GM18502 (cell line): ENCODE data around the gene VPS11.

Experiments used
- ATAC-seq: cut with Tn5 transposase; IDR thresholded peaks from one replicate; pipeline ENCODE4 v1.9.1; 2021; ENCODE audit warnings: mild to moderate bottlenecking; ENCODE audit not compliant: unreplicated experiment, poor library complexity

VPS11 gene

DNA sequence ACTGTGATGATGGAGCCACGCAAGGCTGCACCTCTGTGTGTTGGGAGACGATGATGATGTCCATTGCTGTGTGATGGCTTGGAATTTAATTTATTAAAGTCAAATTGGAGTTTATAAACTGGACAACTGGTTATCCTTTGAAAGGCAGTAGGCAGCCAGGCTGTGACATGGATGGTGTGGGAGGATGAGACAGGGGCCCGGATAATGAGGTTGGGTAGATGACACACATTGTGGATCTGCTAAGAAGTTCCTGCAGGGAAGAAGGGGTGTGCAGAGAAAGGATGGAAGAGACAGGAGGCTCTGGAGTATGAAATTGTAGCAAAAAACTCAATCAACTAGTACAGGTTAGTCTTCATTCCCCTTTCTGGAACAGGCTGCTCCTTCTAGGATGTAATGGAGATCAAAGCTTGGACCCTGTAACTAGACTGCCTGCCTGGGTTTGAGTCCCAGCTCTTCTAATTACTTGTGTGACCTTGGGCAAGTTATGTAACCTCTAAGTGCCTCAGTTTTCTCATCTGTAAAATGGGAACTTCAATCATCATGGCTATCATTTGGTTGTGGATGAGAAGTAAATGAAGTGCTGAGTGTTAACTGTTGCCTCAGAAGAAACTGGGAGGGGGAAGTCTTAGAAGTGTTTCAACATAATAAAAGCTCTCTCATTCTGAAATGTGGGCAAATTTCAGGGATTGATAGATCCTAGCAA lies 49.5 kb downstream of the VPS11 start:
- ATAC-seq = no peak

DNA sequence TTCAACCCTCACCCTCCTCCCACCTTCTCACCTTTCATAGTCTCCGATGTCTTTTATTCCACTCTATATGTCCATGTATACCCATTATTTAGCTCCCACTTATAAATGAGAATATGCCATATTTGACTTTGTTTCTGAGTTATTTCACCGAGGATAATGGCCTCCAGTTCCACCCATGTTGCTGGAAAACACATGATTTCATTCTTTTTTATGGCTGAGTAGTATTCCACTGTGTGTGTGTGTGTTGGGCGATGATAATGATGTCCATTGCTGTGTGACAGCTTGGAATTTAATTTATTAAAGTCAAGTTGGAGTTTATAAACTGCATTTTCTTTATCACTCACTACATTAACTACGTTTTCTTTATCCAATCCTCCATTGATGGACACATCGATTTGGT lies 50.6 kb downstream of the VPS11 start:
- no peak for ATAC-seq

DNA sequence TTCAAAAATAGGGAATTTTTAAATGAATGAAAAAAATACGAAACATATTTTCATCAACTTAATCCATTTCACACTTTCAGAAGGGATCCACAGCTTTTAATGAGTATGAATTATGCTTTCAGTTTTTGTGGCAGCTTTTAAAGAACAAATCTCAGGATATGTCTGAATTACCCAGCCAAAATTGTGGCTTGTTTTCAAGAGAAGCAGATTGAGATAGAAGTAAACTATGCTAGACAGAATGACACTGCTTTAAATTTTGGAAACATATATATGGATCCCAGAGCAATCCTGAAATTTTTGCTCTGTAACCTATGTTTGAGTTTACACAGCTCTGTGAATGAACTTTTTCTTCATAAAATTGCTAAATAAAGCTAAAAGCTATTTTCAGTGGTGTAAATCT lies 51.3 kb downstream of the VPS11 start:
- no peak for ATAC-seq

DNA sequence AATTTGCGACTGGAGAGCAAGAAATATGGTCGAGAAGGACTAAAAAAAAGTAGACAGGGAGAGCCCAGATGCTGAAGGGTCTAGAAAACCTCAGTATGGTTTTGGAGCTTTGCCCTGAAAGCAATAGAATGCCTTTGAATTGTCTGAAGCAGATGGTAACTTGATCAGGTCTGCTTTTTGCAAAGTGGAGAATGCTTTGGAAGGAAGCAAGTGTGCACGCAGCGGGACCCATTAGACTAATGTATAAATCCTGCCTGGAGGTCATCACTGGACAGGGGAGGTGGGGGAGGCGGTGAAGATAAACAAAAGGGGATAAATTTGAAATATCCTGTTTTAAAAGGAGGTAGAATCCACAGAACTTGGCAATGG lies 53.0 kb downstream of the VPS11 start:
- ATAC-seq = no peak

DNA sequence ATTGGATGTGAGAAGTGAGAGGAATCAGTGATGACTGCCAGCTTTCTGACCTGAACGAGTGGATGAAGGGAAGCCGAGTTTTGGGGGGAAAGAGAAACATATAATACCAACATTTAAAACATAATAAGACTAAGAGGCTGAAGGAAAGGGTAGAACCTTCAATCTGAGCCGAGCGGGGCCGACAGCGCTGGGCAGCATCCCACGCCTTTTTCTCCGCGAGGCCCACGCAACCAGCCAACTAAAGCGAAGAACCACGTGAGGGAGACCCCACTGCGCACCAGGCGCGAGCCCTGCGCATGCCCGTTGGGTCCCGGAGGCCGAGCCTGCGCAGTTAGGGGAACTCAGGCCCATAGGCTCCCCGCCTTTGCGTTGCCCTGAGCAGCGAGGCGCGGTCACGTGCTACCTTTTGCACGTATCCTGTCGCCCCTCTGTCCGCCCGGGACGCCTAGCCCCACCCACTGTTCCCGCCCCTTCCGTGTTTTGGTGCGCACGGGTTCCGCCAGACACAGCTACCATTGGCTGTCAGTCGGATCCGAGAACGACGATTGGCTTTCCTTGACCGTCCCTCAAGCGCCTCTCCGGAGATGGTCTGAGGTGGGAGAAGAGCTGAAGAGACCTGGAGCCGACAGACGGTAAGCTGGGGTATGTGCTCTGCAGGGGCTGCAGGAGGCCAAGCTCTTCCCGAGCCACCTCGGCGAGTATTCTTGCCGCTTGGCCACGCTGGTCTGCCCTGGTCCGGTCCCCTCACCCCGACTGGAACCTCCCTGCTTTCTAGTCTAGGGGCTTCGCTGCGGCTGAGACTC lies 53.6 kb downstream of the VPS11 start, which contains the start of gene HINFP:
HINFP (plus strand) TSS at position 573 of the 803 bp plus-strand sequence. CDS start 5,365 bp downstream, outside the sequence.
- peak; percentile 91 for ATAC-seq

DNA sequence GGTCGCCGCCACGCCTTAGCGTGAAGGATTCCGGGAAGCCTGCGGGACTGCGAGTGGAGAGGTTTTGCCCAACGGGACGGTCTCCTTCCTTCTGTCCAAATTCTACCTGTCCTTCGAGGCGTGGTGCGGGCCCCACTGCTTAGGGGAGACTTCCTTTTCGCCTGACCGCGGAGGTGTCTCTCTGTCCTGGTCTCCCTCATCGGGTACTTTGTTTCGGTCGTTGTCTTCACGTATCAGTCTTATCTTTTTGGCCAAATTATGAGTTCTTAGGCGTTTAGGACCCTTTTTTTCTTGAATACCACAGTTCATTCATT lies 54.1 kb downstream of the VPS11 start:
- no peak for ATAC-seq

DNA sequence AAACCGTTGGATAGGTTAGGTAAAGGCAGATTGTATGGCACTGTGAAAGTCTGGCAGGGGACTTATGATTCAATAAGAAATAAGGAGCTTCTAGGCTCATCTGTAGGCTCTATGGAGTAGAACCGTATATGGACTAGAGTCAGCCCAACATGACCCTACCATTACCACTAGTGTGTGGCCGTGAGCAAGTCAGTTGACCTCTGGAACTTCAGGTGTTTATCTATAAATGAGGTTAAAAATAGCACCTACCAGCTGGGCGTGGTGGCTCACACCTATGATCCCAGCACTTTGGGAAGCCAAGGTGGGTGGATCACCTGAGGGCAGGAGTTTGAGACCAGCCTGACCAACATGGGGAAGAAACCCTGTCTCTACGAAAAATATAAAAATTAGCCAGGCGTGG lies 58.2 kb downstream of the VPS11 start:
- ATAC-seq = no peak

DNA sequence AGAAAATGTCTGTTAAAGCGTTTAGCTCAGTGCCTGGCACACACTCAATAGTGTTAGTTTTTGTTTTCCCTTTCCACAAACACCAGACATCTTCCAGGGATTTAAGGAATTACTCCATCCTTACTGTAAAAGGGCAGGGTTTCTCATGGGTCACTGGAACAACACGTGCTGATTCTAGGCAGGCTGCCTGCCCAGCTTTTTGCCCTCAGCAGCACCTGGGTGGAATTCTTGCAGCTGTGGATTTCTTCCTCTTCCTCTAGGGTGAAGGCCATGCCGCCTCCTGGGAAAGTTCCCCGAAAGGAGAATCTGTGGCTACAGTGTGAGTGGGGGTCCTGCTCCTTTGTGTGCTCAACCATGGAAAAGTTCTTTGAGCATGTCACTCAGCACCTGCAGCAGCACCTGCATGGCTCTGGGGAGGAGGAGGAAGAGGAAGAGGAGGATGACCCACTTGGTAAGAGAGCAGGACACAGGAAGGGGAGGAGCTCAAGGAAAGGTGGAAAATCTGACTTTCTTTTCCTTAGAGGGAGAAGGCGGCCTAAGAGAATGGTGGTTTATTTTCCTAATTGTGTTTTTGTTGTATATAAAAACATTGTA lies 59.2 kb downstream of the VPS11 start:
- no peak for ATAC-seq

DNA sequence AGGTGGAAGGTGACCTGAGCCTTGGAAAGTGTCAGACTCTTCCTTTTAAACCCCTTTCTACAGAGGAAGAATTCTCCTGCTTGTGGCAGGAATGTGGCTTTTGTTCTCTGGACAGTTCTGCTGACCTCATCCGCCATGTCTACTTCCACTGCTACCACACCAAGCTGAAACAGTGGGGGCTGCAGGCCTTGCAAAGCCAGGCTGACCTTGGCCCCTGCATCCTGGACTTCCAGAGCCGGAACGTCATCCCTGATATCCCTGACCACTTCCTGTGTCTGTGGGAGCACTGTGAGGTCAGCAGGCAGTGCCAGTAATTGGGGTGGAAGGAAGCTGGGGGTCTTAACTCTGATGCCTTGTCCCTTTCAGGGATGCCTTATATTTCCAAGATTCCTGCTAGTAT lies 63.0 kb downstream of the VPS11 start:
- no peak for ATAC-seq
